HCT116 (cell line): ENCODE data around the gene RCSD1. TPM values are rescaled to one million over a fixed set of nuclear protein-coding genes. Genes with fewer than 3 reads are reported as not detected.

Experiments
- ATAC-seq: fragments of 200-7000 bp; cut with Tn5 transposase; 2 replicates; pipeline ENCODE4 v1.9.1; 2020; ENCODE audit warnings: mild to moderate bottlenecking, moderate library complexity
- BruUV-seq: library from RNA; stranded (reverse); fragments of 400-500 nt; replicated peaks from 2 replicates; lab custom pipeline; 2021; lab: Mats Ljungman, UMichigan
- CTCF ChIA-PET: fragments of 300-600 bp; sonication (Branson Sonifier 250); formaldehyde crosslinking; loops from one replicate; lab custom pipeline; 2021; ENCODE audit warnings: antibody characterized with exemption; lab: Charles Lee
- POLR2A ChIA-PET: fragments of 300-600, 350-600 bp; sonication (Branson Sonifier 250); formaldehyde crosslinking; loops from one replicate; lab custom pipeline; 2021; ENCODE audit warnings: antibody characterized with exemption; lab: Charles Lee
- RAD21 ChIA-PET, 2 experiments: fragments of 300-600 bp; sonication (Branson Sonifier 250); formaldehyde crosslinking; loops; one replicate each; lab custom pipeline; 2023; ENCODE audit warnings: low total read pairs in 2 of 2; ENCODE audit not compliant: uncharacterized antibody in 2 of 2, unreplicated experiment in 2 of 2, low non-redundant PET in 1 of 2; lab: Charles Lee
- DNase-seq: peaks from one replicate; pipeline ENCODE4 v3.0.0-alpha.2; 2010; ENCODE audit warnings: low read depth, low spot score
- H2AFZ ChIP-seq: fragments of 200-600 bp; shearing (Covaris generic), sonication (generic); 2 replicates; pipeline ENCODE4 v1.6.1; 2017; ENCODE audit warnings: low read depth, mixed run types, mixed read lengths, antibody characterized with exemption, low read length; ENCODE audit not compliant: poor library complexity, severe bottlenecking
- H3K27ac ChIP-seq: 2 replicates; pipeline ENCODE4 v1.5.1; 2012; ENCODE audit warnings: low read depth, low read length
- H3K27me3 ChIP-seq: fragments of 200-600 bp; sonication (generic); 2 replicates; pipeline ENCODE4 v1.6.1; 2016; ENCODE audit warnings: mixed run types, low read length, mixed read lengths; ENCODE audit not compliant: insufficient read depth
- H3K36me3 ChIP-seq, 2 experiments: fragments of 200-500 bp in 1 of 2; fragments of 200-600 bp in 1 of 2; sonication (Bioruptor generic) in 1 of 2; sonication (generic) in 1 of 2; 2 replicates each; pipeline versions ENCODE4 v1.5.1 to v1.6.1; 2014 to 2016; ENCODE audit warnings: low read length in 2 of 2, inconsistent platforms in 1 of 2, mixed read lengths in 1 of 2, mixed run types in 1 of 2; ENCODE audit not compliant: insufficient read depth in 2 of 2, control insufficient read depth in 1 of 2
- H3K4me1 ChIP-seq, 2 experiments: fragments of 200-600 bp in 1 of 2; sonication (generic) in 1 of 2; 2 replicates each; pipeline versions ENCODE4 v1.5.1 to v1.6.1; 2012 to 2017; ENCODE audit warnings: low read length in 2 of 2, inconsistent platforms in 1 of 2, mild to moderate bottlenecking in 1 of 2, mixed read lengths in 1 of 2, mixed run types in 1 of 2, moderate library complexity in 1 of 2; ENCODE audit not compliant: insufficient read depth in 2 of 2, control insufficient read depth in 1 of 2
- H3K4me2 ChIP-seq: fragments of 200-600 bp; sonication (generic); 2 replicates; pipeline ENCODE4 v1.6.1; 2017; ENCODE audit warnings: mixed run types, low read length, mixed read lengths
- H3K4me3 ChIP-seq, 2 experiments: fragments of 200-600 bp in 1 of 2; sonication (generic) in 1 of 2; replicated peaks in 1 of 2; 2 replicates each; pipeline ENCODE4 v1.5.1; 2011 to 2016; ENCODE audit warnings: low read length in 2 of 2, control low read depth in 1 of 2, low read depth in 1 of 2, mild to moderate bottlenecking in 1 of 2, mixed read lengths in 1 of 2, mixed run types in 1 of 2
- H3K79me2 ChIP-seq: fragments of 200-600 bp; sonication (generic); 2 replicates; pipeline ENCODE4 v1.6.1; 2017; ENCODE audit warnings: mild to moderate bottlenecking, mixed run types, low read length, moderate library complexity, mixed read lengths; ENCODE audit not compliant: insufficient read depth
- H3K9ac ChIP-seq: fragments of 200-600 bp; sonication (generic); 2 replicates; pipeline ENCODE4 v1.6.1; 2016; ENCODE audit warnings: low read length, mixed read lengths
- H3K9me2 ChIP-seq: fragments of 200-600 bp; sonication (generic), shearing (Covaris generic); 2 replicates; pipeline ENCODE4 v1.6.1; 2017; ENCODE audit warnings: mixed run types, mild to moderate bottlenecking, moderate library complexity; ENCODE audit not compliant: insufficient read depth
- H3K9me3 ChIP-seq, 2 experiments: fragments of 200-500 bp in 1 of 2; fragments of 200-600 bp in 1 of 2; sonication (Bioruptor generic) in 1 of 2; sonication (generic) in 1 of 2; 2 replicates each; pipeline ENCODE4 v1.6.1; 2014 to 2017; ENCODE audit warnings: low read length in 2 of 2, mixed read lengths in 2 of 2, inconsistent platforms in 1 of 2, low read depth in 1 of 2, mild to moderate bottlenecking in 1 of 2, mixed run types in 1 of 2, moderate library complexity in 1 of 2; ENCODE audit not compliant: control insufficient read depth in 1 of 2, insufficient read depth in 1 of 2
- H4K20me1 ChIP-seq: fragments of 200-600 bp; sonication (generic), shearing (Covaris generic); 2 replicates; pipeline ENCODE4 v1.6.1; 2017; ENCODE audit warnings: mixed run types, mild to moderate bottlenecking, moderate library complexity; ENCODE audit not compliant: insufficient read depth
- CEBPB ChIP-seq: IDR thresholded peaks from 2 replicates; pipeline ENCODE4 v1.6.1; 2012; ENCODE audit warnings: low read depth
- CTCF ChIP-seq, 3 experiments: fragments of 200-600 bp in 1 of 3; sonication (generic) in 1 of 3; IDR thresholded peaks in 2 of 3; conservative IDR thresholded peaks in 1 of 3; 2 replicates each; pipeline ENCODE4 v1.5.1; 2012 to 2017; ENCODE audit warnings: low read depth in 2 of 3, low read length in 2 of 3, antibody characterized with exemption in 1 of 3, borderline replicate concordance in 1 of 3, control low read depth in 1 of 3, mild to moderate bottlenecking in 1 of 3, mixed read lengths in 1 of 3, mixed run types in 1 of 3, moderate library complexity in 1 of 3; ENCODE audit not compliant: insufficient read depth in 1 of 3
- EGR1 ChIP-seq: IDR thresholded peaks from 2 replicates; pipeline ENCODE4 v1.6.1; 2012; ENCODE audit warnings: low read depth
- EZH2phosphoT487 ChIP-seq: fragments of 200-600 bp; IDR thresholded peaks from 2 replicates; pipeline ENCODE4 v1.6.1; 2018; ENCODE audit warnings: antibody characterized with exemption, borderline replicate concordance
- FOSL1 ChIP-seq: IDR thresholded peaks from 2 replicates; pipeline ENCODE4 v1.6.1; 2012; ENCODE audit warnings: low read depth
- JUND ChIP-seq: IDR thresholded peaks from 2 replicates; pipeline ENCODE4 v1.6.1; 2012
- POLR2A ChIP-seq: IDR thresholded peaks from 2 replicates; pipeline ENCODE4 v1.7.0; 2011; ENCODE audit warnings: borderline replicate concordance; ENCODE audit not compliant: insufficient read depth, insufficient read length; ENCODE audit errors: extremely low read depth
- POLR2AphosphoS5 ChIP-seq: IDR thresholded peaks from 2 replicates; pipeline ENCODE4 v1.6.1; 2011; ENCODE audit warnings: mild to moderate bottlenecking, low read depth, low read length, moderate library complexity
- RAD21 ChIP-seq: IDR thresholded peaks from 2 replicates; pipeline ENCODE4 v1.6.1; 2012; ENCODE audit warnings: low read depth, mild to moderate bottlenecking
- REST ChIP-seq: IDR thresholded peaks from 2 replicates; pipeline ENCODE4 v1.6.1; 2012; ENCODE audit warnings: low read depth
- SIN3A ChIP-seq: IDR thresholded peaks from 2 replicates; pipeline ENCODE4 v1.6.1; 2012; ENCODE audit warnings: low read depth
- SP1 ChIP-seq: IDR thresholded peaks from 2 replicates; pipeline ENCODE4 v1.6.1; 2012; ENCODE audit warnings: low read depth
- YY1 ChIP-seq: IDR thresholded peaks from 2 replicates; pipeline ENCODE4 v1.6.1; 2011; ENCODE audit warnings: low read length, low read depth, moderate library complexity, mild to moderate bottlenecking; ENCODE audit not compliant: insufficient replicate concordance; ENCODE audit errors: extremely low read depth
- ZBTB33 ChIP-seq: IDR thresholded peaks from 2 replicates; pipeline ENCODE4 v1.6.1; 2011; ENCODE audit warnings: mild to moderate bottlenecking, low read length, moderate library complexity; ENCODE audit not compliant: insufficient replicate concordance; ENCODE audit errors: extremely low read depth
- ZFX ChIP-seq: fragments of 450-650 bp; IDR thresholded peaks from 2 replicates; pipeline ENCODE4 v1.6.1; 2017
- intact Hi-C: fragments of 100-400 bp; cut with micrococcal nuclease; formaldehyde crosslinking; loops from 2 replicates; pipeline ENCODE4 v1.10.0; 2022
- total RNA-seq: library from RNA; stranded (reverse); gene quantifications from one replicate; pipeline ENCODE4 v1.2.1, GENCODE V29; 2021; ENCODE audit not compliant: unreplicated experiment
- TF ChIP-seq, protein P1 (sequence below): IDR thresholded peaks from 2 replicates; pipeline ENCODE4 v1.6.1; 2012

The RCSD1 gene
- total RNA-seq, 1 experiment from 2014 or later: 0.15 TPM

- TF ChIP-seq POLR2AphosphoS5 (no peak), CTCF (IDR thresholded peaks at IDR 0.05 in 2 of 3, conservative IDR thresholded peaks at IDR 0.05 in 1 of 3; ENCODE audit: borderline replicate concordance in 1 of 3, insufficient read depth in 1 of 3, low read depth in 2 of 3, low read length in 2 of 3) (no peak), CEBPB (no peak), EZH2phosphoT487 (no peak), REST (no peak), EGR1 (no peak), YY1 (no peak), ZBTB33 (no peak), SP1 (no peak), POLR2A (no peak), FOSL1 (no peak), SIN3A (no peak), ZFX (no peak), RAD21 (no peak), JUND (no peak)
- TF ChIP-seq, protein P1, sequence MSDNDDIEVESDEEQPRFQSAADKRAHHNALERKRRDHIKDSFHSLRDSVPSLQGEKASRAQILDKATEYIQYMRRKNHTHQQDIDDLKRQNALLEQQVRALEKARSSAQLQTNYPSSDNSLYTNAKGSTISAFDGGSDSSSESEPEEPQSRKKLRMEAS: no peak
- TF ChIP-seq, all 23 proteins: peak for 0
- ChIA-PET CTCF (no interaction called here), RAD21 (no interaction called here), POLR2A (no interaction called here)
- no peaks in the 10 kb centered on the region for H3K9me2 ChIP-seq
- no peaks in the 10 kb centered on the region for H3K36me3 ChIP-seq
- H3K9me3 ChIP-seq: no peaks in the 10 kb centered on the region
- H3K4me1 ChIP-seq: no peaks in the 10 kb centered on the region
- H2AFZ ChIP-seq: no peak overlapping the region
- no peak overlapping the region for H3K27ac ChIP-seq
- ATAC-seq: no peak
- H3K4me2 ChIP-seq: no peak overlapping the region
- no TSS peak for BruUV-seq
- no peaks in the 10 kb centered on the region for H3K27me3 ChIP-seq
- H3K79me2 ChIP-seq: no peaks in the 10 kb centered on the region
- H4K20me1 ChIP-seq: no peaks in the 10 kb centered on the region
- DNase-seq: no peak
- no peak overlapping the region for H3K9ac ChIP-seq
- intact Hi-C loops: no loop called here
- no peak overlapping the region for H3K4me3 ChIP-seq
Observed at GRCh38 chr1:167638064-167638463, 8.0 kb downstream of the RCSD1 start.
